NT2/D1 (cell line): ENCODE results near the gene NSD2.

Experiments used
- SUZ12 ChIP-seq: IDR thresholded peaks from 2 replicates; pipeline ENCODE4 v1.6.1; 2011; ENCODE audit not compliant: insufficient read length, insufficient read depth; ENCODE audit errors: extremely low read depth
- YY1 ChIP-seq: IDR thresholded peaks from 2 replicates; pipeline ENCODE4 v1.6.1; 2011; ENCODE audit not compliant: insufficient read length, insufficient read depth
- ZNF274 ChIP-seq: IDR thresholded peaks from 2 replicates; pipeline ENCODE4 v1.6.1; 2011; ENCODE audit warnings: mild to moderate bottlenecking, low read depth, low read length

DNA sequence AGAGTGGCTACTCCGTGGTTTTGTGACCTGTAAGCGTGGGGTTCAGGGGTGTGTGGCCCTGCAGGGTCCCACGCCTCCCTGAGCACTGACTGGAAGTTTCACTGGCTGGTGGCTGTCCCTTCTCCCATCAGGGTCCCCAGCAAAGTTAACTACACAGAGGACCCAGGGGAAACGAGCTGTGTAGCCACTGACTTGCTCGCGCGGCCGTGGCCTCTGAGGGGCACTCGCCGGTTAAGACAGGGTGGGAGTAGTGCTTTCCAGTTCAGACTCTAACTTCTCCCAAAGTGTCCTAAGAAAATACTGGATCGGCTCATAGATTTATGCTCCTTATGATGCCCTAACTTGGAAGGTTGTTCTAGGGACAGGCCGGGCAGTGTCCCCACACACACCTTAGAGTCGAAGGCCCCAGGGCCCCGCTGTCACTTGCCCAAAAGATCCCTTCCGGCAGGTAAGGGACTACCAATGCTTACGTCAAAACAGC lies 109.4 kb downstream of the NSD2 start:
- TF ChIP-seq SUZ12, result no peak
- TF ChIP-seq ZNF274, result no peak
- TF ChIP-seq YY1, result no peak
